ENCODE data around the gene LYPD4.

- TF ChIP-seq EZH2 (IDR thresholded peaks at IDR 0.05; ENCODE audit: low read depth) (no peak), CTCF (conservative IDR thresholded peaks at IDR 0.05) (no peak)
Measured at GRCh38 chr19:41837981-41838708, 6.3 kb downstream of the LYPD4 start.

Data from PC-9 (cell line).